Brain microvascular endothelial cell (primary cell): Measurements from ENCODE around the gene UTP25.
"Not testable (repeated sequence)": the region's sequence is repeated elsewhere in the genome, so short reads cannot be mapped to it uniquely, and the experiment has no call there.

Experiments
- DNase-seq: peaks from one replicate; pipeline ENCODE4 v3.0.0-alpha.2; 2020
- H3K27ac ChIP-seq: fragments of 250-450 bp; sonication (Bioruptor Pico); 2 replicates; pipeline ENCODE4 v1.5.1; 2020; ENCODE audit warnings: mild to moderate bottlenecking, moderate library complexity
- H3K27me3 ChIP-seq: fragments of 250-450 bp; sonication (Bioruptor Pico); replicated peaks from 2 replicates; pipeline ENCODE4 v1.5.1; 2020; ENCODE audit warnings: mild to moderate bottlenecking
- H3K36me3 ChIP-seq: fragments of 250-450 bp; sonication (Bioruptor Pico); replicated peaks from 2 replicates; pipeline ENCODE4 v1.5.1; 2020; ENCODE audit warnings: mild to moderate bottlenecking
- H3K4me3 ChIP-seq: 2 replicates; pipeline ENCODE4 v1.5.1; 2011; ENCODE audit warnings: low read depth, mild to moderate bottlenecking, control low read depth, low read length, moderate library complexity
- in situ Hi-C: cut with HindIII; loops from 2 replicates; pipeline ENCODE4 v1.10.0; 2017; ENCODE audit warnings: low sequenced_read_pairs, low pct_ligation_motif_present
- TF ChIP-seq, protein P1 (sequence below): IDR thresholded peaks from 2 replicates; pipeline ENCODE4 v1.5.1; 2011; ENCODE audit warnings: low read depth, mild to moderate bottlenecking, moderate library complexity, low read length, control low read depth, inconsistent platforms; ENCODE audit errors: missing control alignments

Gene UTP25

DNA sequence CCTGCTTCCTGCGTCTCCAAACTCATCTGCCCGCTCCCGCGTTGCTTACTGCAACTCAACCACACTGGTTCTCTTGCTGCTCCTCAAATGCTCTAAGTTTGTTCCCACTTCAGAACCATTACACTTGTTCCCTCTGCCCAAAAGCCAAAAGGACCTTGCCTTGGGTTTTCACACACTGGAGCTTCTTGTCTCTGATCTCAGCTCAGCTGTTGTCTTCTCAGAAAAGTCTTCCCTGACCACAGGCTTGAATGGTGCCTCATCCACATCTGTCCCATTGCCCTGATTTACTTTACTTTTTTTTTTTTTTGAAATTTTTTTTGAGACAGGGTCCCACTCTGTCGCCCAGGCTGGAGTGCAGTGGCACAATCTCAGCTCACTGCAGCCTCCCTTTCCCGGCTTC lies 66.0 kb downstream of the UTP25 start:
- no peak overlapping the region for H3K4me3 ChIP-seq
- in situ Hi-C loops: no loop called here
- no peak for DNase-seq
- H3K36me3 ChIP-seq: no peaks in the 10 kb centered on the region
- H3K27me3 ChIP-seq: no peaks in the 10 kb centered on the region
- H3K27ac ChIP-seq: no peak overlapping the region
- TF ChIP-seq, protein P1, sequence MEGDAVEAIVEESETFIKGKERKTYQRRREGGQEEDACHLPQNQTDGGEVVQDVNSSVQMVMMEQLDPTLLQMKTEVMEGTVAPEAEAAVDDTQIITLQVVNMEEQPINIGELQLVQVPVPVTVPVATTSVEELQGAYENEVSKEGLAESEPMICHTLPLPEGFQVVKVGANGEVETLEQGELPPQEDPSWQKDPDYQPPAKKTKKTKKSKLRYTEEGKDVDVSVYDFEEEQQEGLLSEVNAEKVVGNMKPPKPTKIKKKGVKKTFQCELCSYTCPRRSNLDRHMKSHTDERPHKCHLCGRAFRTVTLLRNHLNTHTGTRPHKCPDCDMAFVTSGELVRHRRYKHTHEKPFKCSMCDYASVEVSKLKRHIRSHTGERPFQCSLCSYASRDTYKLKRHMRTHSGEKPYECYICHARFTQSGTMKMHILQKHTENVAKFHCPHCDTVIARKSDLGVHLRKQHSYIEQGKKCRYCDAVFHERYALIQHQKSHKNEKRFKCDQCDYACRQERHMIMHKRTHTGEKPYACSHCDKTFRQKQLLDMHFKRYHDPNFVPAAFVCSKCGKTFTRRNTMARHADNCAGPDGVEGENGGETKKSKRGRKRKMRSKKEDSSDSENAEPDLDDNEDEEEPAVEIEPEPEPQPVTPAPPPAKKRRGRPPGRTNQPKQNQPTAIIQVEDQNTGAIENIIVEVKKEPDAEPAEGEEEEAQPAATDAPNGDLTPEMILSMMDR: no peak

GRCh38 chr1:209895709-209896108 lies 67.9 kb downstream of the UTP25 start:
- DNase-seq: peak; percentile 69
- in situ Hi-C loops: no loop called here
- Histone ChIP-seq H3K27ac (peak overlapping the region; percentile 78), H3K4me3 (no peak overlapping the region), H3K27me3 (no peaks in the 10 kb centered on the region), H3K36me3 (no peaks in the 10 kb centered on the region)
- TF ChIP-seq, protein P1: no peak

GRCh38 chr1:209896346-209896745 lies 68.6 kb downstream of the UTP25 start:
- TF ChIP-seq, protein P1: no peak
- Histone ChIP-seq H3K4me3 (no peak overlapping the region), H3K27ac (peak overlapping the region; percentile 78), H3K27me3 (no peaks in the 10 kb centered on the region), H3K36me3 (no peaks in the 10 kb centered on the region)
- in situ Hi-C loops: no loop called here
- no peak for DNase-seq

GRCh38 chr1:209898271-209898670 lies 70.5 kb downstream of the UTP25 start:
- H3K36me3 ChIP-seq, H3K27me3 ChIP-seq, DNase-seq, in situ Hi-C loops, H3K4me3 ChIP-seq, H3K27ac ChIP-seq: not testable (repeated sequence)

DNA sequence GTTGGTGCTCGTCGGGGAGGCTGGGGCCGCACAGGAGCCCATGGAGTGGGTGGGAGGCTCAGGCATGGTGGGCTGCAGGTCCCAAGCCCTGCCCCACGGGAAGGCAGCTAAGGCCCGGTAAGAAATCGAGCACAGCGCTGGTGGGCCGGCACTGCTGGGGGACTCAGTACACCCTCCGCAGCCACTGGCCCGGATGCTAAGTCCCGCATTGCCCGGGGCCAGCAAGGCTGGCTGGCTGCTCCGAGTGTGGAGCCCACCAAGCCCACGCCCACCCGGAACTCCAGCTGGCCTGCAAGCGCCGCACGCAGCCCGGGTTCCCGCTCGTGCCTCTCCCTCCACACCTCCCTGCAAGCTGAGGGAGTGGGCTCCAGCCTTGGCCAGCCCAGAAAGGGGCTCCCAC lies 71.1 kb downstream of the UTP25 start:
- H3K27ac ChIP-seq, in situ Hi-C loops: not testable (repeated sequence)

GRCh38 chr1:209899948-209900347 lies 72.2 kb downstream of the UTP25 start:
- in situ Hi-C loops: no loop called here
- TF ChIP-seq, protein P1: peak; percentile 68
- Histone ChIP-seq H3K36me3 (no peaks in the 10 kb centered on the region), H3K4me3 (no peak overlapping the region), H3K27me3 (no peaks in the 10 kb centered on the region), H3K27ac (peak overlapping the region; percentile 59)
- DNase-seq: no peak

More for the DNA sequence above, 71.1 kb downstream of the UTP25 start:
- H3K36me3 ChIP-seq, DNase-seq, H3K27me3 ChIP-seq, H3K4me3 ChIP-seq: not testable (repeated sequence)

DNA sequence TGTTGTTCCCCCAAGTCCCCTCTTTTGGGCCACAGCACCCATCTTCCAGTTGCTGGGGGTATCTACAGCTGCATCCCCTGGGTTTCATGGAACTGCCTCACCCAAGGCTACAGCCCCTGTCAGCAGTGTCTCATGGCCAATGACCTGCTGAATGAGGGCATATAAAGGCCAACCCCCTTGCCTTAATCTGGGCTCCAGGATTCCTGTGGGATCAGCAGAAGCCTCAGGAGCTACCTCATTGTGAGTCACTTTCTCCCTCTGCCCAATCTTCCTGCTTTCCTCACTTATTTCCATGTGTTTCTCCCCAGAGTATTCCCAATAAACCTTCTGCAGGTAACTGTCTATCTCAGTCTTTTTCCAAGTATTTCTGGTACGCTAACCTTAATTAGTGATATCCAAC lies 73.0 kb downstream of the UTP25 start:
- Histone ChIP-seq H3K4me3 (no peak overlapping the region), H3K27ac (peak overlapping the region; percentile 59), H3K36me3 (no peaks in the 10 kb centered on the region), H3K27me3 (no peaks in the 10 kb centered on the region)
- DNase-seq: peak; percentile 69
- in situ Hi-C loops: no loop called here
- TF ChIP-seq, protein P1: no peak
